HepG2 (cell line): ENCODE results near the gene AS3MT. TPM values are rescaled to one million over a fixed set of nuclear protein-coding genes. Genes with fewer than 3 reads are reported as not detected.

Source experiments
- ATAC-seq: fragments of 200-7000 bp; cut with Tn5 transposase; 3 replicates; pipeline ENCODE4 v1.9.1; 2020; ENCODE audit warnings: mild to moderate bottlenecking, moderate library complexity
- BruUV-seq: library from RNA; stranded (reverse); fragments of 400-500 nt; replicated peaks from 2 replicates; lab custom pipeline; 2021; lab: Mats Ljungman, UMichigan
- CTCF ChIA-PET: fragments of 300-600 bp; formaldehyde crosslinking; extraction: SDS; loops from one replicate; lab custom pipeline; 2021; ENCODE audit warnings: low total read pairs, inconsistent platforms, low intra/inter-chr PET ratio; lab: Yijun Ruan, JAX
- POLR2A ChIA-PET: fragments of 350-600 bp; sonication (Branson Sonifier 250); formaldehyde crosslinking; loops from one replicate; lab custom pipeline; 2020; ENCODE audit warnings: antibody characterized with exemption, inconsistent platforms; lab: Yijun Ruan, JAX
- DNase-seq: peaks from one replicate; pipeline ENCODE4 v3.0.0-alpha.2; 2015; ENCODE audit warnings: low spot score
- FAIRE-seq: peaks from 3 replicates; lab custom pipeline; 2011; peaks lifted over from hg19 to GRCh38; lab: Jason Lieb, UNC
- H2AFZ ChIP-seq: one replicate; pipeline ENCODE4 v1.6.1; 2011; ENCODE audit warnings: low read length, inconsistent platforms
- H3K27ac ChIP-seq: fragments of 300-600 bp; 3 replicates; pipeline ENCODE4 v1.8.0; 2011; ENCODE audit warnings: mixed run types, mild to moderate bottlenecking, mixed read lengths, low read length, inconsistent platforms; ENCODE audit not compliant: insufficient read depth; ENCODE audit errors: extremely low read length
- H3K27me3 ChIP-seq, 2 experiments: fragments of 200-600 bp in 1 of 2; 2 replicates in 1 of 2; 3 replicates in 1 of 2; pipeline versions ENCODE4 v1.6.0 to v1.8.0; 2011; ENCODE audit warnings: low read length in 2 of 2, mild to moderate bottlenecking in 2 of 2, moderate library complexity in 2 of 2, inconsistent platforms in 1 of 2; ENCODE audit not compliant: insufficient read depth in 2 of 2, control insufficient read depth in 1 of 2
- H3K36me3 ChIP-seq, 2 experiments: fragments of 200-600 bp in 1 of 2; replicated peaks in 1 of 2; 2 replicates in 1 of 2; 3 replicates in 1 of 2; pipeline versions ENCODE4 v1.5.1 to v1.8.0; 2011; ENCODE audit warnings: low read length in 2 of 2, inconsistent platforms in 1 of 2; ENCODE audit not compliant: insufficient read depth in 2 of 2, control insufficient read depth in 1 of 2
- H3K4me1 ChIP-seq: 2 replicates; pipeline ENCODE4 v1.5.1; 2012; ENCODE audit warnings: low read length, inconsistent platforms; ENCODE audit not compliant: insufficient read depth
- H3K4me2 ChIP-seq: 2 replicates; pipeline ENCODE4 v1.6.0; 2011; ENCODE audit warnings: low read depth, low read length, inconsistent platforms
- H3K4me3 ChIP-seq, 3 experiments: fragments of 200-600 bp in 1 of 3; sonication (generic), shearing (Covaris generic) in 1 of 3; replicated peaks in 1 of 3; 2 replicates each; pipeline ENCODE4 v1.5.1; 2011 to 2016; ENCODE audit warnings: low read length in 3 of 3, inconsistent platforms in 2 of 3, low read depth in 2 of 3, mild to moderate bottlenecking in 2 of 3, control low read depth in 1 of 3, mixed read lengths in 1 of 3; ENCODE audit not compliant: insufficient read depth in 1 of 3
- H3K79me2 ChIP-seq: one replicate; pipeline ENCODE4 v1.6.1; 2011; ENCODE audit warnings: low read length, inconsistent platforms; ENCODE audit not compliant: insufficient read depth
- H3K9ac ChIP-seq: 2 replicates; pipeline ENCODE4 v1.6.0; 2011; ENCODE audit warnings: mild to moderate bottlenecking, low read depth, low read length, inconsistent platforms; ENCODE audit not compliant: insufficient read depth
- H3K9me3 ChIP-seq: 2 replicates; pipeline ENCODE4 v1.5.1; 2012; ENCODE audit warnings: mild to moderate bottlenecking, low read length
- H4K20me1 ChIP-seq: 2 replicates; pipeline ENCODE4 v1.6.0; 2011; ENCODE audit warnings: inconsistent platforms, mild to moderate bottlenecking, low read length, moderate library complexity; ENCODE audit not compliant: insufficient read depth
- CC2D1A ChIP-seq: sonication (generic); formaldehyde crosslinking; IDR thresholded peaks from 2 replicates; pipeline ENCODE4 v1.8.1; 2023; ENCODE audit warnings: mild to moderate bottlenecking, missing genetic modification reagents
- HCFC1 ChIP-seq: fragments of 150-350 bp; IDR thresholded peaks from 2 replicates; pipeline ENCODE4 v1.6.1; 2014; ENCODE audit warnings: low read depth, low read length
- JUND ChIP-seq: sonication (generic); formaldehyde crosslinking; IDR thresholded peaks from 2 replicates; pipeline ENCODE4 v1.8.0; 2022; ENCODE audit warnings: mild to moderate bottlenecking, missing genetic modification reagents
- KLF9 ChIP-seq: IDR thresholded peaks from 2 replicates; pipeline ENCODE4 v1.6.1; 2016; ENCODE audit warnings: low read depth
- MIER3 ChIP-seq: IDR thresholded peaks from 2 replicates; pipeline ENCODE4 v1.6.1; 2016; ENCODE audit warnings: missing compliant biosample characterization, borderline replicate concordance
- NPAS2 ChIP-seq: sonication (generic); formaldehyde crosslinking; IDR thresholded peaks from 2 replicates; pipeline ENCODE4 v1.8.0; 2022; ENCODE audit warnings: mild to moderate bottlenecking, missing genetic modification reagents, borderline replicate concordance
- PAWR ChIP-seq: sonication (generic); formaldehyde crosslinking; IDR thresholded peaks from 2 replicates; pipeline ENCODE4 v1.4.0; 2020; ENCODE audit warnings: missing genetic modification reagents, mild to moderate bottlenecking, borderline replicate concordance
- TCF7L2 ChIP-seq: IDR thresholded peaks from 2 replicates; pipeline ENCODE4 v1.6.1; 2011; ENCODE audit warnings: mild to moderate bottlenecking, low read depth, low read length, moderate library complexity
- ZFAT ChIP-seq: sonication (generic); formaldehyde crosslinking; conservative IDR thresholded peaks from 2 replicates; pipeline ENCODE4 v1.8.1; 2023; ENCODE audit warnings: missing genetic modification reagents, inconsistent platforms
- ZMYM2 ChIP-seq: sonication (generic); formaldehyde crosslinking; IDR thresholded peaks from 2 replicates; pipeline ENCODE4 v1.8.0; 2022; ENCODE audit warnings: mild to moderate bottlenecking, missing genetic modification reagents
- WGBS: methylation state at CpG from one replicate; pipeline ENCODE4 v1.1.6; 2017; ENCODE audit warnings: low lambda C conversion rate; 5-methylcytosine and 5-hydroxymethylcytosine counted together
- in situ Hi-C: cut with HindIII; loops from 2 replicates; pipeline ENCODE4 v1.10.0; 2017; ENCODE audit warnings: low pct_unique_long_range_greater_than_20kb; ENCODE audit not compliant: extremely low pct_ligation_motif_present
- intact Hi-C: fragments of 100-400 bp; cut with micrococcal nuclease; formaldehyde crosslinking; loops from one replicate; pipeline ENCODE4 v1.10.0; 2022; ENCODE audit not compliant: unreplicated experiment
- polyA plus RNA-seq, 8 experiments: library from polyadenylated mRNA; depleted of rRNA in 3 of 8; stranded (reverse) in 7 of 8; unstranded in 1 of 8; fragments of >200 nt; fragmentation: Illumina TruSeq in 4 of 8; extraction: Trizol in 4 of 8; gene quantifications; 2 replicates each; pipeline versions ENCODE4 v1.2.1 to v1.2.3, GENCODE V29; 2011 to 2016; ENCODE audit warnings: low read depth in 4 of 8, missing spikeins in 1 of 8, mixed read lengths in 1 of 8; ENCODE audit not compliant: insufficient read depth in 1 of 8
- total RNA-seq, 5 experiments: library from RNA; depleted of rRNA; stranded (reverse); fragments of >200 nt; fragmentation: Illumina TruSeq; extraction: Trizol; gene quantifications; 2 replicates each; pipeline ENCODE4 v1.2.3, GENCODE V29; 2016; ENCODE audit warnings: low read depth in 1 of 5
- TF ChIP-seq, protein P1 (sequence below): IDR thresholded peaks from 2 replicates; pipeline ENCODE4 v1.6.1; 2012; ENCODE audit warnings: low read length, improper control_type of control experiment

AS3MT gene
- total and polyA plus RNA-seq, 2 of the 13 experiments (the other 11 are each of a cell fraction or from before 2014, with no cell fraction given): 8.7 to 17.4 TPM

GRCh38 chr10:102930720-102931119, 61.5 kb downstream of the AS3MT start:
- Histone ChIP-seq H3K9me3 (no peaks in the 10 kb centered on the region), H3K9ac (no peak overlapping the region), H3K36me3 (peaks cover 2 to 8% of the 10 kb centered on the region in 2 experiments), H3K4me3 (no peak overlapping the region), H3K27me3 (no peaks in the 10 kb centered on the region), H4K20me1 (no peaks in the 10 kb centered on the region), H3K4me2 (no peak overlapping the region), H3K27ac (no peak overlapping the region), H3K79me2 (peaks cover 33% of the 10 kb centered on the region), H2AFZ (no peak overlapping the region), H3K4me1 (peaks cover 8% of the 10 kb centered on the region)
- no peak for TF ChIP-seq NPAS2 (CRISPR knock-in tag)
- TF ChIP-seq ZFAT (CRISPR knock-in tag): no peak
- no peak for TF ChIP-seq KLF9 (CRISPR knock-in tag)
- TF ChIP-seq ZMYM2 (CRISPR knock-in tag): no peak
- no peak for TF ChIP-seq HCFC1
- no peak for TF ChIP-seq MIER3 (CRISPR knock-in tag)
- TF ChIP-seq TCF7L2: no peak
- DNase-seq (no peak), FAIRE-seq (no peak), ATAC-seq (no peak)
- ChIA-PET POLR2A (no interaction called here), CTCF (no interaction called here)
- WGBS: 85% methylated on average over 2 of the region's 2 CpGs
- no TSS peak for BruUV-seq
- in situ Hi-C loops: no loop called here
- intact Hi-C loops: no loop called here

DNA sequence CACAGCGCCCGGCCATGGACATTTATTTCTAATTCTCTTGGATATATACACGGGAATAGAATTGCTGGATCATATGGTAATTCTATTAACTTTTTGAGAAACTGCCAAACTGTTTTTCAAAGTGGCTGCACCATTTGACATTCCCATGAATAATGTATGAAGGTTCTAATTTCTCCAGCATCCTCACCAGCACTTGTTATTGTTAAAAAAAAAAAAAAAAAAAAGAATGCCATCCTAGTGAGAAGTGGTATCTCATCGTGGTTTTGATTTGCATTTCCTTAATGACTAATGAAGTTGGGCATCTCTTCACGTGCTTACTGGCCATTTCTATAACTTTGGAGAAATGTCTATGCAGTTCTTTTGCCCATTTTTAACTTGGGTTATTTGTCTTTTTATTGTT, 62.4 kb downstream of the AS3MT start:
- H3K27ac ChIP-seq: no peak overlapping the region
- no peaks in the 10 kb centered on the region for H3K27me3 ChIP-seq
- 97% methylated on average over 5 of the region's 5 CpGs for WGBS
- intact Hi-C loops: no loop called here
- H3K9me3 ChIP-seq: no peaks in the 10 kb centered on the region
- DNase-seq: no peak
- peaks cover 26% of the 10 kb centered on the region for H3K79me2 ChIP-seq
- no peak for ATAC-seq
- H3K4me1 ChIP-seq: peaks cover 8% of the 10 kb centered on the region
- H3K4me2 ChIP-seq: no peak overlapping the region
- FAIRE-seq: no peak
- ChIA-PET CTCF (no interaction called here), POLR2A (no interaction called here)
- no peak overlapping the region for H3K9ac ChIP-seq
- no peaks in the 10 kb centered on the region for H4K20me1 ChIP-seq
- no peak overlapping the region for H2AFZ ChIP-seq
- no peak overlapping the region for H3K4me3 ChIP-seq
- no TSS peak for BruUV-seq
- in situ Hi-C loops: no loop called here
- TF ChIP-seq CC2D1A (CRISPR knock-in tag) (no peak), JUND (no peak), PAWR (CRISPR knock-in tag) (no peak)
- TF ChIP-seq, protein P1, sequence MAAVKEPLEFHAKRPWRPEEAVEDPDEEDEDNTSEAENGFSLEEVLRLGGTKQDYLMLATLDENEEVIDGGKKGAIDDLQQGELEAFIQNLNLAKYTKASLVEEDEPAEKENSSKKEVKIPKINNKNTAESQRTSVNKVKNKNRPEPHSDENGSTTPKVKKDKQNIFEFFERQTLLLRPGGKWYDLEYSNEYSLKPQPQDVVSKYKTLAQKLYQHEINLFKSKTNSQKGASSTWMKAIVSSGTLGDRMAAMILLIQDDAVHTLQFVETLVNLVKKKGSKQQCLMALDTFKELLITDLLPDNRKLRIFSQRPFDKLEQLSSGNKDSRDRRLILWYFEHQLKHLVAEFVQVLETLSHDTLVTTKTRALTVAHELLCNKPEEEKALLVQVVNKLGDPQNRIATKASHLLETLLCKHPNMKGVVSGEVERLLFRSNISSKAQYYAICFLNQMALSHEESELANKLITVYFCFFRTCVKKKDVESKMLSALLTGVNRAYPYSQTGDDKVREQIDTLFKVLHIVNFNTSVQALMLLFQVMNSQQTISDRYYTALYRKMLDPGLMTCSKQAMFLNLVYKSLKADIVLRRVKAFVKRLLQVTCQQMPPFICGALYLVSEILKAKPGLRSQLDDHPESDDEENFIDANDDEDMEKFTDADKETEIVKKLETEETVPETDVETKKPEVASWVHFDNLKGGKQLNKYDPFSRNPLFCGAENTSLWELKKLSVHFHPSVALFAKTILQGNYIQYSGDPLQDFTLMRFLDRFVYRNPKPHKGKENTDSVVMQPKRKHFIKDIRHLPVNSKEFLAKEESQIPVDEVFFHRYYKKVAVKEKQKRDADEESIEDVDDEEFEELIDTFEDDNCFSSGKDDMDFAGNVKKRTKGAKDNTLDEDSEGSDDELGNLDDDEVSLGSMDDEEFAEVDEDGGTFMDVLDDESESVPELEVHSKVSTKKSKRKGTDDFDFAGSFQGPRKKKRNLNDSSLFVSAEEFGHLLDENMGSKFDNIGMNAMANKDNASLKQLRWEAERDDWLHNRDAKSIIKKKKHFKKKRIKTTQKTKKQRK: no peak
- TF ChIP-seq, all 625 proteins: peak for 0
- H3K36me3 ChIP-seq: peaks cover 2 to 8% of the 10 kb centered on the region in 2 experiments
